CD4-positive, alpha-beta memory T cell (primary cell): ENCODE measurements around the gene ATP6V1B1. TPM values are rescaled to one million over a fixed set of nuclear protein-coding genes. Genes with fewer than 3 reads are reported as not detected.

ENCODE experiments used
- CTCF ChIA-PET: fragments of 350-600 bp; sonication (Branson Sonifier 250); formaldehyde crosslinking; loops from one replicate; lab custom pipeline; 2021; ENCODE audit warnings: inconsistent platforms; ENCODE audit not compliant: partially characterized antibody; lab: Charles Lee
- POLR2A ChIA-PET: fragments of 350-600 bp; sonication (Branson Sonifier 250); formaldehyde crosslinking; loops from one replicate; lab custom pipeline; 2021; ENCODE audit not compliant: partially characterized antibody; lab: Charles Lee
- DNase-seq, 5 donors: peaks; one replicate each; pipeline versions ENCODE4 v3.0.0 to v3.0.0-alpha.2; 2020 to 2022; ENCODE audit warnings: mixed read lengths in 1 of 5
- H3K27ac ChIP-seq: one replicate; pipeline ENCODE4 v1.7.0; 2013; ENCODE audit warnings: low read depth, low read length
- H3K27me3 ChIP-seq: 2 replicates; pipeline ENCODE4 v1.7.0; 2013; ENCODE audit warnings: mild to moderate bottlenecking, low read length, moderate library complexity; ENCODE audit not compliant: insufficient read depth
- H3K36me3 ChIP-seq: 2 replicates; pipeline ENCODE4 v1.7.0; 2013; ENCODE audit warnings: mild to moderate bottlenecking, low read length, moderate library complexity; ENCODE audit not compliant: insufficient read depth
- H3K4me1 ChIP-seq: 2 replicates; pipeline ENCODE4 v1.7.0; 2013; ENCODE audit warnings: mild to moderate bottlenecking, low read length, moderate library complexity; ENCODE audit not compliant: insufficient read depth
- H3K4me3 ChIP-seq, 2 donors: one replicate each; pipeline ENCODE4 v1.7.0; 2013; ENCODE audit warnings: low read length in 2 of 2, mild to moderate bottlenecking in 1 of 2
- H3K9me3 ChIP-seq, 2 donors: one replicate each; pipeline ENCODE4 v1.7.0; 2013; ENCODE audit warnings: low read length in 2 of 2, control low read depth in 1 of 2; ENCODE audit not compliant: control insufficient read depth in 1 of 2
- H3K27ac Mint-ChIP-seq, 7 donors: one replicate each; pipeline ENCODE4 v1.8.0; 2020 to 2021; ENCODE audit warnings: mixed read lengths in 7 of 7, mild to moderate bottlenecking in 6 of 7, inconsistent platforms in 3 of 7, moderate library complexity in 3 of 7
- H3K27me3 Mint-ChIP-seq, 2 donors: one replicate each; pipeline ENCODE4 v1.8.0; 2020 to 2021; ENCODE audit warnings: mixed read lengths in 2 of 2
- H3K36me3 Mint-ChIP-seq, 2 donors: one replicate each; pipeline ENCODE4 v1.8.0; 2020 to 2021; ENCODE audit warnings: mixed read lengths in 2 of 2, inconsistent platforms in 1 of 2, mild to moderate bottlenecking in 1 of 2
- H3K4me1 Mint-ChIP-seq, 4 donors: one replicate each; pipeline ENCODE4 v1.8.0; 2020 to 2021; ENCODE audit warnings: mixed read lengths in 4 of 4, mild to moderate bottlenecking in 1 of 4
- H3K4me3 Mint-ChIP-seq, 8 donors: one replicate each; pipeline ENCODE4 v1.8.0; 2020 to 2021; ENCODE audit warnings: mixed read lengths in 8 of 8, mild to moderate bottlenecking in 7 of 8, moderate library complexity in 6 of 8, inconsistent platforms in 3 of 8
- H3K9me3 Mint-ChIP-seq, 8 donors: one replicate each; pipeline ENCODE4 v1.8.0; 2020 to 2021; ENCODE audit warnings: mixed read lengths in 8 of 8, mild to moderate bottlenecking in 5 of 8, inconsistent platforms in 3 of 8, moderate library complexity in 1 of 8
- intact Hi-C: fragments of 100-400 bp; cut with micrococcal nuclease; formaldehyde crosslinking; loops from one replicate; pipeline ENCODE4 v1.15.1; 2023
- polyA plus RNA-seq, 2 donors: library from polyadenylated mRNA; unstranded; fragments of 300-500 nt; fragmentation: Illumina TruSeq; gene quantifications; one replicate each; pipeline ENCODE4 v1.2.3, GENCODE V29; 2021
- total RNA-seq, 2 experiments: library from RNA; stranded (reverse); gene quantifications; one replicate each; pipeline ENCODE4 v1.2.3, GENCODE V29; 2021

ATP6V1B1 gene
- total and polyA plus RNA-seq, 4 experiments from 2014 or later = not detected

GRCh38 chr2:70902067-70902442 lies 33.6 kb upstream of the ATP6V1B1 start:
- no peak for DNase-seq
- Mint-ChIP-seq H3K27ac (no peak overlapping the region), H3K4me3 (peak overlapping the region in 7 of 8 donors; percentile 5 to 80 (median 29)), H3K27me3 (peaks cover 64 to 77% of the 10 kb centered on the region in 2 donors), H3K9me3 (no peaks in the 10 kb centered on the region), H3K4me1 (peaks cover 13 to 39% (median 26%) of the 10 kb centered on the region in 4 donors), H3K36me3 (no peaks in the 10 kb centered on the region)
- Histone ChIP-seq H3K27ac (no peak overlapping the region), H3K36me3 (no peaks in the 10 kb centered on the region), H3K27me3 (peaks cover 38% of the 10 kb centered on the region), H3K4me3 (no peak overlapping the region), H3K4me1 (peaks cover 19% of the 10 kb centered on the region), H3K9me3 (no peaks in the 10 kb centered on the region)
- POLR2A ChIA-PET = no interaction called here
- CTCF ChIA-PET = no interaction called here
- intact Hi-C loops = no loop called here

- Histone ChIP-seq H3K9me3 (no peaks in the 10 kb centered on the region), H3K4me1 (peaks cover 24% of the 10 kb centered on the region), H3K27ac (no peak overlapping the region), H3K27me3 (peaks cover 43% of the 10 kb centered on the region), H3K4me3 (no peak overlapping the region), H3K36me3 (no peaks in the 10 kb centered on the region)
- Mint-ChIP-seq H3K9me3 (no peaks in the 10 kb centered on the region), H3K27ac (no peak overlapping the region), H3K4me3 (peak overlapping the region in 2 of 8 donors; percentile 59 to 66), H3K36me3 (no peaks in the 10 kb centered on the region), H3K27me3 (peaks cover 61 to 77% of the 10 kb centered on the region in 2 donors), H3K4me1 (peaks cover 13 to 44% (median 30%) of the 10 kb centered on the region in 4 donors)
- intact Hi-C loops = no loop called here
- ChIA-PET POLR2A (no interaction called here), CTCF (no interaction called here)
- no peak for DNase-seq
Measured at GRCh38 chr2:70902579-70902978, 33.1 kb upstream of the ATP6V1B1 start.

GRCh38 chr2:70903171-70903570 lies 32.5 kb upstream of the ATP6V1B1 start:
- Histone ChIP-seq H3K4me3 (no peak overlapping the region), H3K36me3 (no peaks in the 10 kb centered on the region), H3K27me3 (peaks cover 43% of the 10 kb centered on the region), H3K27ac (no peak overlapping the region), H3K4me1 (peaks cover 26% of the 10 kb centered on the region), H3K9me3 (no peaks in the 10 kb centered on the region)
- Mint-ChIP-seq H3K4me1 (peaks cover 13 to 47% (median 30%) of the 10 kb centered on the region in 4 donors), H3K9me3 (no peaks in the 10 kb centered on the region), H3K4me3 (peak overlapping the region in 1 of 8 donors; percentile 27), H3K36me3 (no peaks in the 10 kb centered on the region), H3K27me3 (peaks cover 56 to 74% of the 10 kb centered on the region in 2 donors), H3K27ac (no peak overlapping the region)
- ChIA-PET CTCF (no interaction called here), POLR2A (no interaction called here)
- no peak for DNase-seq
- intact Hi-C loops = no loop called here

GRCh38 chr2:70903641-70904340 lies 31.9 kb upstream of the ATP6V1B1 start:
- no peaks in the 10 kb centered on the region for H3K9me3 ChIP-seq
- H3K36me3 Mint-ChIP-seq = no peaks in the 10 kb centered on the region
- peaks cover 11 to 47% (median 30%) of the 10 kb centered on the region in 4 donors for H3K4me1 Mint-ChIP-seq
- no peak overlapping the region for H3K27ac Mint-ChIP-seq
- peaks cover 26% of the 10 kb centered on the region for H3K4me1 ChIP-seq
- H3K27me3 Mint-ChIP-seq = peaks cover 56 to 73% of the 10 kb centered on the region in 2 donors
- CTCF ChIA-PET = no interaction called here
- H3K27ac ChIP-seq = no peak overlapping the region
- POLR2A ChIA-PET = no interaction called here
- intact Hi-C loops = no loop called here
- no peaks in the 10 kb centered on the region for H3K36me3 ChIP-seq
- no peaks in the 10 kb centered on the region for H3K9me3 Mint-ChIP-seq
- no peak overlapping the region for H3K4me3 ChIP-seq
- H3K4me3 Mint-ChIP-seq = no peak overlapping the region
- H3K27me3 ChIP-seq = peaks cover 41% of the 10 kb centered on the region
- DNase-seq = no peak

- Mint-ChIP-seq H3K4me1 (peaks cover 7 to 38% (median 22%) of the 10 kb centered on the region in 4 donors), H3K36me3 (no peaks in the 10 kb centered on the region), H3K27ac (no peak overlapping the region), H3K4me3 (no peak overlapping the region), H3K9me3 (no peaks in the 10 kb centered on the region), H3K27me3 (peaks cover 50 to 66% of the 10 kb centered on the region in 2 donors)
- H3K27me3 ChIP-seq = peaks cover 41% of the 10 kb centered on the region
- ChIA-PET CTCF (no interaction called here), POLR2A (no interaction called here)
- no peak for DNase-seq
- no peaks in the 10 kb centered on the region for H3K36me3 ChIP-seq
- no peaks in the 10 kb centered on the region for H3K9me3 ChIP-seq
- no peak overlapping the region for H3K4me3 ChIP-seq
- H3K27ac ChIP-seq = no peak overlapping the region
- H3K4me1 ChIP-seq = peaks cover 21% of the 10 kb centered on the region
- intact Hi-C loops = no loop called here
Measured at GRCh38 chr2:70904371-70905216, 31.1 kb upstream of the ATP6V1B1 start.

- H3K27me3 ChIP-seq = peaks cover 41% of the 10 kb centered on the region
Measured at GRCh38 chr2:70905443-70906421, 30.0 kb upstream of the ATP6V1B1 start.

More at GRCh38 chr2:70905443-70906421, 30.0 kb upstream of the ATP6V1B1 start:
- DNase-seq = no peak
- no peak overlapping the region for H3K27ac Mint-ChIP-seq
- Histone ChIP-seq H3K4me1 (peaks cover 19% of the 10 kb centered on the region), H3K9me3 (no peaks in the 10 kb centered on the region), H3K36me3 (no peaks in the 10 kb centered on the region), H3K4me3 (no peak overlapping the region), H3K27ac (no peak overlapping the region)
- intact Hi-C loops = no loop called here
- peaks cover 7 to 32% (median 21%) of the 10 kb centered on the region in 4 donors for H3K4me1 Mint-ChIP-seq
- H3K4me3 Mint-ChIP-seq = no peak overlapping the region
- ChIA-PET CTCF (no interaction called here), POLR2A (no interaction called here)
- no peaks in the 10 kb centered on the region for H3K9me3 Mint-ChIP-seq
- no peaks in the 10 kb centered on the region for H3K36me3 Mint-ChIP-seq
- peaks cover 46 to 63% of the 10 kb centered on the region in 2 donors for H3K27me3 Mint-ChIP-seq
